Measurements from ENCODE around the gene STX19.
"Not testable (repeated sequence)": the region's sequence is repeated elsewhere in the genome, so short reads cannot be mapped to it uniquely, and the experiment has no call there.

STX19 gene

DNA sequence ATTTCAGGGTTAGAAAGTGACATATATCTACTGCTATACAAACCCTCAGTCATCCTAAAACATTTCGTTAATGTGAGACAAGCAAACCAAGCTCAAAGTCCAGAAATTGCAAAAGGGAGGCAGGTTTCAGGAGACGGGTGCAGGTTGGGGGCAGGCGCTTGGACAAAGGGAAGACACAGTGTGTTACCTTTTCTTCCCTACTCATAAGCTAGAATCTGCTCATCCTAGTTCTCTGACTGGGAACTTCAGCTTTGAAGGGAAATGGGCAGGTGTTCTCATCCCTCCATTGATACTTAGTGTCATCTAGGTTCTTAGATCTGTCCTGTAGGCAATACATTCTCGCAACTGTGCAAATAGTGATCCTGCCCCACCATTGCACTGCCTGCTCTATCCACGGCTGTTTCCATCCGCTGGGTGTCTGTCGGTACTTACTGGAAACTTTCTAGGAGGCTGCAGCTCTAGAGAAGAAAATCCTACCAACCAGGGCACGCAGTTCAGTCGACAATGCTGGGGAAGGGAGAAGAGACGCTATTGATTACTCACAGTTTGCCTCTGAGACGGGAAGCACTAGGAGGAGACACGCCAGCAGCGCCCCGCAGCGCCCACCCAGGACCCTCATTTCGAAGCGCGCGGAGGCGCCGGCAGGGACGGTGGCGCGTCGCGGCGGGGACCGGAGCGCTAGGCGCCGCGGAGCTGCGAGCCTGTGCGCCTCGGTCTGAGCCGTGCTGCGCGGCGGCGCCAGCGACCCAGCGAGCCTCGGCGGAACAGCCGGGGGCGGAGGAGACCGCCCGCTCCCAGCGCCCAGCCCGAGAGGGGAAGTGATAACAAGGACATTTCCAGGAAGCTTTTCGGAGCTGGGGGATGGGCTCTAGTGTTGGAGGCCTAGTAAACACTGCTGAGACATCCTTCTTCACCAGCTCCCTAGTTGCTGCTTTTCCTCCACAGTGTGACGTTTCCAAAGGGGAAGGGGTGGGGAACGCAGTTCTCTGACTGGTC lies 55.0 kb downstream of the STX19 start, which contains the start of gene PROS1:
Gene PROS1 (minus strand): TSS at position 766 of the 996 bp plus-strand sequence. CDS start 147 bp downstream, at position 619.
- peak; percentile 50 to 60 for DNase-seq

DNA sequence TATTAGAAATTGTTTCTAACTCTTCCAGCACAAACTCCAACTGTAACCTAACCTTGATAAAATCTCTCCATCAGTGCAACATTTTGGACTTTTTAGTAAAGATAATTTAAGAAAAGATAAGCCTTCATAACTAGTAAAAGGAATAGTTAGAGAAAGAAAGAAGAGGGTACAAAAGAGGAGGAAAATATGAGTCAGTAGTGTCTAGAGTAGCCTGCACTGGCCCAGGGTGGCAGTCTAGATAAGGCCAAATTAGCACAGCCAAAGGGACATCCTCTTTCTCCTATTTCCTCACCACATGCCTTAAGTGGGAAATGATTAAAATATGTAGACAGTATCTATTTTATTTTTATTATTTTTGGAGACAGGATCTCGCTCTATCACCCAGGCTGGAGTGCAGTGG lies 58.4 kb downstream of the STX19 start:
- no peak for DNase-seq

- DNase-seq, result no peak
Measured at GRCh38 chr3:93969443-93969842, 59.0 kb downstream of the STX19 start.

GRCh38 chr3:93965106-93965505 lies 63.3 kb downstream of the STX19 start:
- not testable (repeated sequence) for DNase-seq
